Umbilical cord (tissue), 2 donors: ENCODE results near the gene SH3TC1. TPM values are rescaled to one million over a fixed set of nuclear protein-coding genes. Genes with fewer than 3 reads are reported as not detected.

Experiments
- DNase-seq: peaks from one replicate; pipeline ENCODE4 v3.0.0-alpha.2; 2015; ENCODE audit warnings: low spot score
- total RNA-seq: library from RNA; depleted of rRNA; stranded (reverse); fragments of >200 nt; gene quantifications from one replicate; pipeline ENCODE4 v1.2.3, GENCODE V29; 2014; ENCODE audit warnings: low replicate concordance; ENCODE audit not compliant: insufficient read depth

The SH3TC1 gene
- total RNA-seq, 1 donor from 2014 or later, result 59.5 TPM

DNA sequence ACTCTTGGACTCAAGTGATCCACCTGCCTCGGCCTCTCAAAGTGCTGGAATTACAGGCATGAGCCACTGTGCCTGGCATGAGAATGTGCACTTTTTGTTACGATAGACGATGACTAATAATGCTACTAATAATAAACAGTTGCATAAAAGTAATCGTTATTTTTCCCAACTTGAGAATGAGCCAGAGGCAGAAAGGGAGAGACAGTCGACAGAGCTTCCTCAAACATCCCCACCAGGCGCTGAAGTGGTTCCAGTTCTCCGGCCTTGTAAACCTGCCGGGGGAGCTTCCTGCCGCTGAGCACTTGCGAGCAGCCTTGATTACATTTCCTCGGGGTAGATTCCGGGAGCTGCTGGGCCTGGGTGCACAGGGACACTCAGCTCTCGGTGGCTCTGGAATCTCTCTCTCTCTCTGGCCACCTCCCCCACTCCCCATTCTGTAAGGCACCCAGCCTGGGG is 61.6 kb downstream of the SH3TC1 start:
- peak; percentile 56 for DNase-seq

- peak; percentile 20 for DNase-seq
These were observed 62.9 kb downstream of the SH3TC1 start for GRCh38 chr4:8261851-8262535.

DNA sequence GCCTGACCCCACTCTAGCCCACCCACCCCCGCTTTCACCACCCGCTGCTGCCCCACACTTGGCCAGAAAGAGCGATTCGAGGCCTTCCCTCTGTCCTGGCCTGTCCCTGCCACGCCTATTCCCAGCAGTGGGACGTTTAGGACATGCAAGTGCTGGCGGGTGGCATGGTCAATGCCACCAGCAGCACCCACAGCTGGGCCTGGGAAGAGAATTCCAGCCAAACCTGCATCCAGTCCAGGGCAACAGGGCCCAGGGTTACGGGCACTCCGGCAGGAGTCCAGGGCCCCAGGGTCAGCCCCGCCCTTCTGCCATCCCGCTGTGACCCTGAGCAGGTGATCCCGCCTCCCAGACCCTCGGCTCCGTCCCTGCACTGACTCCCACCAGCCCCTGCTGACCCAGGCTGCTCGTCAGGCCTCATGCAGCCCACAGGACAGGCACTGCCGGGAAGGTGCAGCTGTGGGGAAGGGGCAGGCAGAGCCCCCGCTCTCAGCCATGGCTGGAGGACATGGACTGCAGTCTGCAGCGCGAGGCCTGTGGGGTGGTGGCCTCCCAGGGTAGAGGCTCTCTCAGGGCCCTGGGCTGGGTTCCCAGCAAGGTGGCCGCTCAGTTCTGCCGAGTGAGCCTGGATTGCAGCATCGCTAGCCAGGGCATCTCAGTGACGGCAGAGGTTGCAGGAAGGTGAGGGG is 63.7 kb downstream of the SH3TC1 start:
- DNase-seq, result no peak

DNA sequence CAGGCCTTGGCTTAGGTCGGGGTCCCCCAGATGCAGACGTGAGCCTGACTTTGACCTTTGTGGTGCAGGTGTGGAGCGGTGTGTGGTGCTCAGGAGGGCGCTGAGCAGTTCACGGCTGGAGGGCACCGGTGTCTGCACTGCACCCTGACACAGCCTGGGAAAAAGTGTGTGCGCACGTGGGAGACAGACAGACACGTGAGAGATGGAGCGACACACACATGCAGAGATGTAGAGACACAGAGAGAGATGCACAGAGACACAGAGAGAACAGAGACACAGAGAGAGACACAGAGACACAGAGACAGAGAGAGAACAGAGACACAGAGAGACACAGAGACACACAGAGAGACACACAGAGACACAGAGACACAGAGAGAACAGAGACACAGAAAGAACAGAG is 64.3 kb downstream of the SH3TC1 start:
- DNase-seq, result no peak

- DNase-seq, result no peak
These were observed 65.0 kb downstream of the SH3TC1 start for GRCh38 chr4:8264106-8264505.

GRCh38 chr4:8265171-8265929 is 66.3 kb downstream of the SH3TC1 start:
- DNase-seq, result no peak

- DNase-seq, result no peak
These were observed 67.0 kb downstream of the SH3TC1 start for GRCh38 chr4:8266088-8266487.

GRCh38 chr4:8266508-8266907 is 67.4 kb downstream of the SH3TC1 start:
- DNase-seq, result no peak

DNA sequence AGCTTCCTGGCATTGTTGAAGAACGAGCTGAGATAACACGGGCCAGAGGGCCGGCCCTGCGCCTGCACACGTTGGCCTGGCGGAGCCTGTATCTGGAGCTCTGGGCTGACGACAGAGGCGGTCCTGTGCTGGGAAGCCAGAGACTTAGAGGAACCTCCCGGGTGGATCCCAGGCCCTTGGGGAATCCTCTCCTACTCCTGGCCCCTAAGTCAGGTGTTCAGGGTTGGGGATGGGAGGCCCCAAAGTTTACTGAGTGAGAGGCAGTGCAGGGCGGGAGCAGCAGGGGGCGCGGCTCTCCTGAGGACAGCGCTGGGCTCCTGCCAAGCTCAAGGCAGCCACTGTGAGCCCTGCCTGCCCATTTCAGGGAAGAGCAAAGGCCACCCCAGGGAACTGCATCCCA is 68.0 kb downstream of the SH3TC1 start:
- DNase-seq, result peak; percentile 72

- DNase-seq, result no peak
These were observed 69.1 kb downstream of the SH3TC1 start for GRCh38 chr4:8268211-8268610.

DNA sequence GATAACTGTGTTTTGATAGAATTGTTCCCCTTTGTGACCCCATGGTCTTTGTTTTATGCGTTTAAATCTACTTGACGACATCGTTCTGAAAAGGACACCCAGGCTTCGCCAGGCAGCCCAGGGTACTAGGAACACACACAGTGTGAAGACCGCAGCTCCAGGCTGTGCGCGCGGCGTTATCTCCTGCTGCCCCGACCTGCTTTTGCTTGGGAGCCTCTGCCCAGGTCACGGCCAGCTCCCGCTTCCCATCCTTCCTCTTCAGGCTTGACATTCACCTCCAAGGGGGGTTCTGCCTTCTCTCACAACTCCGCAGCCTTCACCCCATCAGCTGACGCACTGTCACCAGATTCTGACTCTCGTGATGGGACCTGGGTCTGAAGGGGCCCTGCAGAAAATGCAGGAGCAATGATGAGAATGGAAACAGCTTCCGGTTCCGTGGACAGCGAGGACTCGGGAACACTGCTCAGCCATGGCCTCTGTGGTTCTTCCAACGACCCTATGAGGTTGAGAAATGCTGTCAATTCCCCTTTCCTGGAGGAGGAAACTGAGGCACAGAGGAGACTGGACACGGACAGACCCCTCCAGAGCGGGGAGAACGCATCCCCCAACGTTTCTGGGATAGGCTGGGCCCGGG is 69.9 kb downstream of the SH3TC1 start:
- no peak for DNase-seq

DNA sequence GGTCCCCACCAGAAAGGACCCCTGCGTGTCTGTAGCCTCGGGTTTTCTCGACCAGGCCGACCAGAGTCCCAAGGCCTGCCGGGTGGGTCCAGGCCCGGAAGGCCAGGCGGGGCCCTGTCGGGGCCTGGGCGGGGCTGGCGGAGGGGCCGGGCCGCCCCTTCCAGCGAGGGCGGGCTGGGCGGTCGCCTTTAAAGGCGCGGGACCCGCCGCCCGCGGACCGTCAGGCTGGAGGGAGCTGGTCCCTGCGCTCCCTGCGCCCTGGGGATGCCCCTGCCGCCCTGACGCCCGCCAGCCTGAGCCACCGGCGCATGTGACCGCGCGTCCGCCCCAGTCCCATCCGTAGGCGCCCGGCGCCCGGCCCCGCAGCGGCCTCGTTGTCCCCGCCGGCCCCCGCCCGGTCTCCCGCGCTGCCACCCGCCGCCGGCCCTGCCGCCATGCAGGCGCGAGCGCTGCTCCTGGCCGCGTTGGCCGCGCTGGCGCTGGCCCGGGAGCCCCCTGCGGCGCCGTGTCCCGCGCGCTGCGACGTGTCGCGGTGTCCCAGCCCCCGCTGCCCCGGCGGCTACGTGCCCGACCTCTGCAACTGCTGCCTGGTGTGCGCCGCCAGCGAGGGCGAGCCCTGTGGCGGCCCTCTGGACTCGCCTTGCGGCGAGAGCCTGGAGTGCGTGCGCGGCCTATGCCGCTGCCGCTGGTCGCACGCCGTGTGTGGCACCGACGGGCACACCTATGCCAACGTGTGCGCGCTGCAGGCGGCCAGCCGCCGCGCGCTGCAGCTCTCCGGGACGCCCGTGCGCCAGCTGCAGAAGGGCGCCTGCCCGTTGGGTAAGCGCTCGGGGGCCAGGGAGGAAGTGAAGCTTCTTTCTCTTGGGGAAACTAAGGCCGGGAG is 70.7 kb downstream of the SH3TC1 start, which contains the start of gene HTRA3:
Gene HTRA3, plus strand, starts transcription at position 220 of the 883 bp plus-strand sequence. Its CDS starts 215 bp downstream, at position 435.
- DNase-seq, result peak; percentile 76

DNA sequence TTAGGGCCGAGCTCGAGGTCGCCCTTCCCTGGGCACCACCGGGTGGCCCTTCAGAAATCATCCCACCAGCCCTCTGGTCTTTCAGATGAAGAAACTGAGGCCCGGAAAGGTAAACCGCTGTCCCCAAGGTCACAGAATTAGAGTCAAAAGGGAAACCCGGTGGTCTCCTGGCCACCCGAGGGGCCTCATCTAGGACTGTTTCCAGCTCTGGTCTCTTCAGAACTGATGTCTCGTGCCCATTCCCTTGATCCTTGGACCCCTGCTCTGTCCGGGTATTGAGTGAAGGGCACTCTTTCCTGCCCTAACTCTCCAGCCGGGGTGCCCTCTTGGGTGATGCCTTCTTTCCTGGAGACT is 71.3 kb downstream of the SH3TC1 start:
- no peak for DNase-seq

DNA sequence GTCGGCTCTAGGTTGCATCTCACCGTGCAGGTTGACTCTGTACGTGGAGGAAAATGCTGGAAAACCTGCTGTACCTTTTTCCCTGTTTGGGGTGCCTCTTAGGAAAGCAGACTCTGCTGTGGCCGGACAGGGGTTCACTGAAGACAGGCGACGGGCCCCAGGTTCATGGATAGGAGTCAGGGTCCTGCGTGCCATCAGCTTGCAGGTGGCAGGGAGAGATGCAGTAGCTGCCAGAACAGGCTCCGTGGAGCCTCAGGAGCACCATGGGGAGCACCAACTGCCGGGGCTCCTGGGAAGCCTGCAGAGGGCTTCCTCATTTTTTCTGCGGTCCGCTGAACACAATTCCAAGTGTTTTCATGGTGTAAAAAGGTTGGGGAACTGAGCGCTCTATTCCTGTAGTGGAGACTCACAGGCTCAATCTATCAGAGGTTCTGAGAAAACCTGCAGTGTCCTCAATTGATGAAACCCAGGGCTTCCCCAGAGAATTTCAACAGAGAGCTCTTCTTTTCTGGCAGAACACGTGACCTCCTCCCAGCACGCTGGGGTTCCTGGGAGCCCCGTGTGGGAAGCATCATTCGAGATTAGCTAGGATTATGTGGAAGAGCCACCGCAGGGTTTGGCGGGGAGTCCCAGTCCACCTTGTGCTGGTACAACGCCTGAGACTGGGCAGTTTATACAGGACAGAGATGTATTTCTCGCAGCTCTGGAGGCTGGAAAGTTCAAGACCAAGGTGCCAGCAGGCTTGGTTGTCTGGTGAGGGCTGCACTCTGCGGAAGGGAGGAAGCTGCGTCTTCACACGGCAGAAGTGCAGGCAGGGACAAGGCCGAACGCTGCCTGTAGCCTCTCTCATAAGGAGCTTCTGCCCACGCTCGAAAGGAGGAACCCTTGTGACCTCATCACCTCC is 72.1 kb downstream of the SH3TC1 start:
- peak; percentile 43 for DNase-seq

DNA sequence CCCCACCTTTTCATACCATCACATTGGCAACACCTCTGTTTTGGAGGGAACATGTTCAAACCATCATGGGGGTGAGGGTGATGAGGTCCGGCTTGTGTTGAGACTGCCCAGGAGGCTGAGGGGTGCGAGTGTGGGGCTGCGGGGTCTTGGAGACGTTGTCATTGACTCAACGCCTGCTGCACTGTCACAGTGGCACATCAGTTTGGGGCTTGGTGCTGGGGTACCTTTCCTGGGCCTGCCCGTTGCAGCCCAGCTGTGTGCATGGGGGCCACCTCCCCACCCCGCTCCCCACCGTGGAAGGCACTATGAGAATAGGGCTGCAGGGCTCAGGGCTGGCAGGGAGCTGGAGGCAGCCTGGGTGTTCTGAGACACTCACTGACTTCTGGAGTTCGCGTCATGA is 72.7 kb downstream of the SH3TC1 start:
- DNase-seq, result no peak

GRCh38 chr4:8272472-8273428 is 73.7 kb downstream of the SH3TC1 start:
- peak; percentile 78 for DNase-seq

DNA sequence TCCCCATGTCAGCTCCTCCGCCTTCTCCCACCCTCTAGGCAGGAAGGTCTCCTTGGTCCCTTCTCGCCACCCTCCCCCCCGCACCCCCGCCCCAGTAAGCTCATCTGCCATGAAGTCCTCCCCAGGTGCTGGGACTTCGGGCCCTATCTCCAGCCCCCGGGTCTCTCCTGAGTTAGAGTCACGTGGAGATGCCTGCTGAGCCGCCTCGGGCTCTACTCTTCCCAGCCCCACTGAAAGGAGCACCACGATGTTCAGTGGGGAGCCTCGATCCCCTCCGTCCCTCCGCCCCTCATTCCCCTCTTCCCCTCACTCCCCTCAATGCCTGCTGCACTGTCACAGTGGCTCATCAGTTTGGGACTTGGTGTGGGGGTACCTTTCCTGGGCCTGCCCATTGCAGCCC is 74.4 kb downstream of the SH3TC1 start:
- DNase-seq, result no peak

DNA sequence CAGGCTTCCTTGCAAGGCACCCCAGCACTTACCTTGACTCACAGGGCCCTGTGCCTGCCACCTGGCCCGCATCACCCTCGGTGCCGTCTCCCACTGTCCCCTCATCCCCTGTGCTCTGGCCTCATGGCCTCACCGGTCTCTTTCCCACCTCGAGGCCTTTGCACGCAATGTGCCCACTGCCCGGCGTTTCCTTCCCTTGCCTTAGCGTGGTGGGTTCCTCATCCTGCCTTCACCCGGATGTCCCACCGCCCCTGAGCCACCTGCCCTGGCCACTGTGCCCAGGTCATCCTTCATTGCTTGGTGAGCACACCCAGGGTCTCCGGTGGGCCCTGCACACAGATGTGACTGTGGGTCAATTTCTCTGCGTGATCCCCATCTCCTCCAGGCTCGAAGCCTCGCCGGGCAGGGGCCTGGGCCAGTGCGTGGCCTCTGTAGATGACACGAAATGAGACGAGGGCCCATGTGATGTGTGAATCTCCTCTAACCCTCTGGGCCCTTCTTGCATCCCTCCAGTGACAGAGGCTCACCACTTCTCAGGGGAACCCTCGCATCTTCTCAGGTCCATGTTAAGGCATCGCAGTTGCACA is 75.1 kb downstream of the SH3TC1 start:
- no peak for DNase-seq
